ES-I3 (cell line): ENCODE measurements around the gene GAB2.

Experiments used
- H3K36me3 ChIP-seq: 2 replicates; pipeline ENCODE4 v1.6.1; 2013; ENCODE audit warnings: mild to moderate bottlenecking, low read length, control low read depth, moderate library complexity; ENCODE audit not compliant: insufficient read depth
- H3K4me1 ChIP-seq: 2 replicates; pipeline ENCODE4 v1.6.1; 2013; ENCODE audit warnings: mild to moderate bottlenecking, control low read depth, low read length; ENCODE audit not compliant: insufficient read depth
- H3K9ac ChIP-seq: 2 replicates; pipeline ENCODE4 v1.6.1; 2013; ENCODE audit warnings: low read depth, mild to moderate bottlenecking, low read length, moderate library complexity
- H3K9me3 ChIP-seq: 2 replicates; pipeline ENCODE4 v1.6.1; 2013; ENCODE audit warnings: mild to moderate bottlenecking, low read length, moderate library complexity; ENCODE audit not compliant: control insufficient read depth, insufficient read depth

GAB2 gene

GRCh38 chr11:78211565-78211964, 206.1 kb downstream of the GAB2 start:
- Histone ChIP-seq H3K9me3 (no peaks in the 10 kb centered on the region), H3K9ac (no peak overlapping the region), H3K4me1 (no peaks in the 10 kb centered on the region), H3K36me3 (peaks cover 3% of the 10 kb centered on the region; the same call in 1 of the 2 replicates)

- H3K4me1 ChIP-seq = no peaks in the 10 kb centered on the region
- no peaks in the 10 kb centered on the region for H3K9me3 ChIP-seq
- H3K36me3 ChIP-seq = peaks cover 3% of the 10 kb centered on the region; the same call in 1 of the 2 replicates
- H3K9ac ChIP-seq = no peak overlapping the region
Measured at GRCh38 chr11:78210000-78210608, 207.5 kb downstream of the GAB2 start.

DNA sequence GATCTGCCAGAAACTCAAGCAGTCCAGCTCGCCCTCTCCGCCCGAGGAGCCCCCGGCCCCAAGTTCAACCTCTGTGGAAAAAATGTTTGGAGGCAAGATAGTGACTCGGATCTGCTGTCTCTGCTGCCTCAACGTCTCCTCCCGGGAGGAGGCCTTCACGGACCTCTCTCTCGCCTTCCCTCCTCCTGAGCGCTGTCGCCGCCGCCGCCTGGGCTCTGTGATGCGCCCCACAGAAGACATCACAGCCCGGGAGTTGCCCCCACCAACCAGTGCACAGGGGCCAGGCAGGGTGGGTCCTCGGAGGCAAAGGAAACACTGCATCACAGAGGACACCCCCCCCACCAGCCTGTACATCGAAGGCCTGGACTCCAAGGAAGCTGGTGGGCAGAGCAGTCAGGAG, 208.1 kb downstream of the GAB2 start:
- H3K9ac ChIP-seq = no peak overlapping the region
- H3K9me3 ChIP-seq = no peaks in the 10 kb centered on the region
- no peaks in the 10 kb centered on the region for H3K4me1 ChIP-seq
- H3K36me3 ChIP-seq = peaks cover 3% of the 10 kb centered on the region; the same call in 1 of the 2 replicates

GRCh38 chr11:78208257-78209165, 209.1 kb downstream of the GAB2 start:
- Histone ChIP-seq H3K9me3 (no peaks in the 10 kb centered on the region), H3K4me1 (no peaks in the 10 kb centered on the region), H3K36me3 (peaks cover 3% of the 10 kb centered on the region; the same call in 1 of the 2 replicates), H3K9ac (no peak overlapping the region)

GRCh38 chr11:78207532-78208256, 209.9 kb downstream of the GAB2 start:
- H3K9me3 ChIP-seq = no peaks in the 10 kb centered on the region
- no peaks in the 10 kb centered on the region for H3K4me1 ChIP-seq
- peaks cover 3% of the 10 kb centered on the region; the same call in 1 of the 2 replicates for H3K36me3 ChIP-seq
- no peak overlapping the region for H3K9ac ChIP-seq

- Histone ChIP-seq H3K36me3 (peaks cover 3% of the 10 kb centered on the region; the same call in 1 of the 2 replicates), H3K4me1 (no peaks in the 10 kb centered on the region), H3K9ac (no peak overlapping the region), H3K9me3 (no peaks in the 10 kb centered on the region)
Measured at GRCh38 chr11:78205691-78206090, 211.9 kb downstream of the GAB2 start.

GRCh38 chr11:78205256-78205655, 212.4 kb downstream of the GAB2 start:
- Histone ChIP-seq H3K9ac (no peak overlapping the region), H3K9me3 (no peaks in the 10 kb centered on the region), H3K36me3 (peaks cover 3% of the 10 kb centered on the region; the same call in 1 of the 2 replicates), H3K4me1 (no peaks in the 10 kb centered on the region)

DNA sequence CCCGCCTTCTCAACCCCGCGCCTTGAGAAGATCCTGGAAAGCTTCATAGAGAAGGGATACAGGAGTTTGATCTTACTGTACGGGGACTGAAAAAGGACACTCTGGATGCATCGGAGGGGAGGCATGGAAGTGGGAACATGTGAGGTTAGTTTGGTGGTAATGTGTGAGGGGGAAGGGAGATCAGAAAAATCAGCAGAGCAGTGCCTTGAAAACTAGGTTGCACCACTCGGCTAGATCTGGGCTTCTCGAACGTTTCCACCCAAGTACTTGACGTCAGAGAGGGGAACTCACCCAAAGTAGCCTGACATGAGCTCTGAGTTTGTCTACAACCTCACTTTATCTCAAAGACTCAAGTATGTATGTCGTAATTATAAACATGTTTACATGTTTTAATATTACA, 214.4 kb downstream of the GAB2 start:
- Histone ChIP-seq H3K36me3 (peaks cover 3% of the 10 kb centered on the region; the same call in 1 of the 2 replicates), H3K9me3 (no peaks in the 10 kb centered on the region), H3K4me1 (no peaks in the 10 kb centered on the region), H3K9ac (no peak overlapping the region)

- Histone ChIP-seq H3K9ac (no peak overlapping the region), H3K36me3 (peaks cover 3% of the 10 kb centered on the region; the same call in 1 of the 2 replicates), H3K9me3 (no peaks in the 10 kb centered on the region), H3K4me1 (no peaks in the 10 kb centered on the region)
Measured at GRCh38 chr11:78202733-78203167, 214.9 kb downstream of the GAB2 start.

- Histone ChIP-seq H3K4me1 (no peaks in the 10 kb centered on the region), H3K9ac (no peak overlapping the region), H3K36me3 (no peaks in the 10 kb centered on the region), H3K9me3 (no peaks in the 10 kb centered on the region)
Measured at GRCh38 chr11:78201096-78201818, 216.4 kb downstream of the GAB2 start.

GRCh38 chr11:78200553-78200952, 217.1 kb downstream of the GAB2 start:
- Histone ChIP-seq H3K4me1 (no peaks in the 10 kb centered on the region), H3K9me3 (no peaks in the 10 kb centered on the region), H3K9ac (no peak overlapping the region), H3K36me3 (no peaks in the 10 kb centered on the region)

DNA sequence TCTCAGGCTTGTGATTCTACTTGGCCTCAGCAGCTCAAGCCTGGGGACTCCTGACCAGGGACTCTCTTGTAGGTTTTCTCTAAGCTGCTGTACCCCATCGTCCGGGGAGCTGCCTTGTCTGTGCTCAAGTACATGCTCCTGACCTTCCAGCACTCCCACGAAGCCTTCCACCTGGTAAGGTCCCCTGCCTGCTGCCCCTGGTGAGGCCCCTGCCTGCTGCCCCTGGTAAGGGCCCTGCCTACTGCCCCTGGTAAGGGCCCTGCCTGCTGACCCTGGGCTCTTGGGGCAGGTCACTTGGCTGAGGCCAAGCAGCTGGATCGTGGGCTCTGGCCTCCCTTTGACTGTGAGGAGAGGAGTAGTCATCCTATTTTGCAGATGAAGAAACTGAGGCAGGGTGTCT, 217.6 kb downstream of the GAB2 start:
- H3K9me3 ChIP-seq = no peaks in the 10 kb centered on the region
- H3K36me3 ChIP-seq = no peaks in the 10 kb centered on the region
- H3K4me1 ChIP-seq = no peaks in the 10 kb centered on the region
- H3K9ac ChIP-seq = no peak overlapping the region

DNA sequence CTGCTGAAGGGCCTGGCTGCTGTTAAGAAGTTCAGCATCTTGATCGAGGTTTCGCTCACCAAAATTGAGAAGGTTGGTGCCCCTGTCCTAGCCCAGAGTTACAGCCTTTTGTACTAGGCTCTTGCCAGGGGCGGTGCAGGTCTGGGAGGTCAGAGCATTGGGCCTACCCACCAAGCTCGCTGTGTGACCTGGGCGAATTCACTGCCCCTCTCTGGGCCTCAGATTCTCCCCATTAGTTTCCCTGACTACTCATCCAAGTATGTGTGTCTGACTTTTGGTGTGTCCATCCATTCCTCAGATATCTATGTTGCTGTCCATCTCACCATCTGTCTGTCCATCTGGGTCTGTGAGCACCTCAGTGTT, 218.0 kb downstream of the GAB2 start:
- no peak overlapping the region for H3K9ac ChIP-seq
- H3K4me1 ChIP-seq = no peaks in the 10 kb centered on the region
- H3K9me3 ChIP-seq = no peaks in the 10 kb centered on the region
- no peaks in the 10 kb centered on the region for H3K36me3 ChIP-seq
